HG03354 (cell line): ENCODE results near the gene TMCO4.
"Not testable (repeated sequence)": the region's sequence is repeated elsewhere in the genome, so short reads cannot be mapped to it uniquely, and the experiment has no call there.

Source experiments
- ATAC-seq: cut with Tn5 transposase; IDR thresholded peaks from one replicate; pipeline ENCODE4 v1.9.1; 2021; ENCODE audit warnings: mild to moderate bottlenecking; ENCODE audit not compliant: unreplicated experiment, poor library complexity, severe bottlenecking

The TMCO4 gene

DNA sequence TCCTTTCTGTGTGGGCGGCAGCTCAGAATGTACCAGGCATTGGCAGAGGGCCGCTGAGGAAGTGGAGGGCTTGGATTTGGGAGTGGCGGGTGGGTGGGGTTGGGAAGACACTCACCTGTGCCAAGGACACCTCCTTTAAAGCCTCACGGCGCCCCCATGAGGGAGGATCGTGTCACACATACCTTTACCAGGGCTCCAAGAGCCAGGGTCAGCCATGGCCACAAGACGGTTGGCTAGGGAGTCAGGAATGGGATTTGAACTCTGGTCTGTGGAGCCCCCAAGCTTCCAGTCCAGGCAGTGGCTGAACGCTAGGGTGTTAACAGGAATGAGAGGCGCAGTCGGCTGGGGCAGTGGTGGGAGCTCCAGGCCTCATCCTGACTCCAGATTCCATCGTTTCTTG is 151.0 kb downstream of the TMCO4 start:
- no peak for ATAC-seq

DNA sequence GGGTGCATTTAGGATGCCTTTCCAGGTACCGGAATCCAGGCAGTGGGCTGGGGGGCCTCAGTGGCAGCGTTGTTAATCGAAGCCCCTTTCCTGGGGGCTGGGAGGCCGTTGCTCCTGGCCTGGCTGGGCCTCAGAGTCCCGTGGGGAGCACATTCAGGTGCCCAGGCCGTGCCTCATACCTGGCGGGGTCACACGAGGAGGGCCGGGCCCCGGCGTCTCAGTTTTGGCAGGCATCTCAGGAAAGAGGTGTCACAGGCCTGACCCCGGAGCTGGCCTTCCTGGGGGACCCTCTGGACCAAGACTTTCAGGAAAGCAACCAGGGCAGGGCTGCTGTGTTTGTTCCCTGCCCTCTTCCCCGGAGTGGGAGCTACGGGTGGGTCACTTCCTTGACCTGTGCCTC is 151.5 kb downstream of the TMCO4 start:
- no peak for ATAC-seq

DNA sequence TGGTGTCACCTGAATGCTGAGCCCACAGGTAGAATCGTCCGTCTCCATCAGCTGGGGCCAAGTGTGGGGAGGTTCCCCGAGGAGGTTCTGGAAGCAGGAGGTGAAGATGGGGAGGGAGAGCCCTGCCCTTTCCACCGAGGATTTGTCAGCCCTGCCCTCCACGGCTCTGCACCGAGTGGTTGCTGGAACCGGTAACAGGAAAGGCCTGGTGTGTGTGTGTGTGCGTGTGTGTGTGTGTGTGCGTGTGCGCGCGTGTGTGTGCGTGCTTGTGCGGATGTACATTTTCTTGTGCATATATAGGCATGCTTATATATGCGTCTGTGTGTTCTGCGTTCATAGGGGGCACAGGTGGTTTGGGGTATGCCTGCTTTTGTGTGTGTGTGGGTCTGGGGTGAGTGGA is 152.1 kb downstream of the TMCO4 start:
- ATAC-seq: no peak

DNA sequence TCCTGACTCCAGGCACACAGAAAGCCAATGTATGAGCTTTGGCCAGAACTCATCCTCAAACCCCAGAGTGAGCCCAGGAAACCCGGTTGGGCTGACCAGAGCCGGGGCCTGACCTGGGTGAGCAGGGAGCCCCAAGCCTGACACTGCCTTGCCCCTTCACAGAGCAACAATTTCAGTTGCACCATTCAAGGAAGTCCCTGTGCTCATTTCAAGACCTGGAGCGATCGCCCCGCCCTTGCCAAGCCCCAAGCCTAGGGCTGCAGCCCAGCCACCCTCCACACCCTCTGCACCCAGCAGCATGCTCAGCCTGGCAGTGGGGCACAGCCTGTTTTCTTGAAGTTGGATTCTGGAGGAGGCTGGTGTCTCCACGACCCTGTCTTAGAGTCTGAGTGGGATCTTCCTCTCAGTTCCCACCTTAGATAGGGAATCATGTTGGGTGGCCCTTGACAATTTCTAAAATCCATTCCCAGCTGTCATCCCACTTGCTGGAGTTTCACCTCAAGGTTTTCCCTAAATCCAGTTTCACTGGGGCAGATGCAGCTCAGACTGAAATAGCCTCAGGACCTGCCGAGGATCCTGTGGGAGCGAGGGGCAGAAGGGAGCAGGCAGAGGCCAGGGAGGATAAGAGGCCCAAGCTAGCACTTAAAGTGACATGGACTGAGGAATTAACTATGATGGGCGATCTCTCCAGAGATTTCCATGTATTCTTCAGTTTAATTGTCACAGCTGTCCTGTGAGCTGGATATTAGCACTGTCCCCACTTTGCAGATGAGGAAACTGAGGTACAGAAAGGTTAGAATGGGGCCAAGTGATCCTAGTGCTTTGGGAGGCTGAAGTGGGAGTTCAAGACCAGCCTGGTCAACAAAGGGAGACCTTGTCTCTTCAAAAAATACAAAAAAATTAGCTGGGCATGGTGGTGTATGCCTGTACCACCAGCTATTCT is 153.1 kb downstream of the TMCO4 start:
- no peak for ATAC-seq

DNA sequence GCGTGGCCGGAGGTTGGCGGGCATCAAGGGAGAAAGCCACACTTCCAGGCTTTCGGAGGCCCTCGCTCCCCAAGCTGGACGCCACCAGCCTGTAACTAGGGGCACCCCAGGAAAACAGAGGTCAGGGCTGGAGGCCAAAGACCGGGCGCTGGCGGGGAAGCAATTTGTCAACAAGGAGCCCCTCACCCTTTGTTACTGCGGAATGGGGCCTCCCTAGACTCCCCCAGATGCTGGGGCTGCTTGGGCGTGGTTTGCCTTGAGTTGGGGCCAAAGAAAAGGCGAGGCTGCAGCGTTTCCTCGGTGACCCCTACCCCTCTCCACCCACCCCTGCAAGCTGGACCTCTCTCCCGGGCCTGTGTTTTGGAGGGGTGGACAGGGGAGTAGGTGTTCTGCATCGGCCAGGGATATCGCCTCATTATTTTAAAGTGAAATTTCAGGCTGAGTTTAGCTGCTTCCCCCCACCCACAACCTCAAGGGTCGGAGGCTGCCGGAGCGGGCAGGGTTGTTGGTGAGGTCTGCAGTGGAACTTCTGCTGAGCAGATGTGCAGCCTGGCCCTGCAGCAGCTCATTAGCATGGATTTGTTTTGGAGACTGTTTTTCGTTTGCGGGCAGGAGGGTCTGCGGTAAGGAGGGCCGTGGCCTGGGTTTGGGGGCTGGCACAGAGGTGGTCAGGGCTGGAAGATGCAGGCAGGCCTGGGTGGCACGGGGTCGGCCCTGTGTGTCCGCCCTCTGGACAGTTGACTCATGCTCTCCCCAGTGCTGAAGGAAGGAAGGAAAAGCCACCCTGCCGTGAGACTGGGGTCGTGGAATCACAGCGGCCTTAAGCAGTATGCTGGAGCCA is 154.1 kb downstream of the TMCO4 start:
- ATAC-seq: no peak

DNA sequence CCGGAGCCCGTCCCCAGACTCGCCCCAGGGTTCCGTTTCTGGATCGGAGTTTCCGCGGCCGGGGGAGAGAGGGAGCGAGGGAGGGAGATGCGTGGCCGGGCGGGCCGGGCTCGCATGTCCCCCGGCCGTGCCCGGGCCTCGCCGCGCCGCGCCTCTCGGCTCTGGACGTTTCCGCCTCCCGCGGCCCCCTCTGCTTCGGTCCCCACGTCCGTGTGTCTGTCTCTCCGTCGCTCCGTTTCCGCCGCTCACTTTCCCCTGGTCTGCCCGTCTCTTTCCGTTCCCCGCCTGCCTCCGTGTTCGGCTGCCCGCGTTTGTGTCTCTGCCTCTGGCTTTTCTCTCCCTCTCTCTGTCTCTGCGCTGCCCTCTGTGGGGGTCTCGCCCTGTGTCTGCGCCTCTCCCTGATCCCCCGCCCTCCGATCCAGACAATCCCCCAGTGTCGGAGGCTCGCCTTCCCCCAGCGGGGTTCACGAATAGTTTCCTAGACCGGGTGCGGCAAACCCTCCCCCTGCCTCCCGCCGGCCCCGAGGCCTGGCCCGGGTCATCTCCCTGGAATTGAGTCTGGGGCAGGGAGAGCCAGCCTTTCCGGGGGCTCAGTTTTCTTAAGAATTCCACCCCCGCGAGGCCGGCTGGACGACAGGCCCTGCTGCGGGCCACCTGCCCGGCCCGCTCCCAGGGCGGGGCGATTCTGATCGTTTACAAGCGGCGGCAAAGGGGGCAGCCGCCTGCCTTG is 154.9 kb downstream of the TMCO4 start:
- ATAC-seq: peak; percentile 52

DNA sequence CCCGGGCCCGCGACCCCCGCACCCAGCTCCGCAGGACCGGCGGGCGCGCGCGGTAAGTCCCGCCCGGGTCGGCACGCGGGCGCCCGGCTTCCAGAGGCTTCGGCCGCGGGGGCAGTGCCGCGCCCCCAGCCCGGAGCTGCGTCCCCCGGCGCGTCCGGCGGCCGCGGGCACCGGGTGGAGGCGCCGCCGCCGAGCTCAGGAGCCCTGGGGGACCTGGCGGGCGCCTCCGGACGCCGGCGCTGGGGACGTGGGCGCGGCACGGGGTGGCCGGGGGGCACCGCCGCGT is 155.4 kb downstream of the TMCO4 start:
- ATAC-seq: peak; percentile 22

DNA sequence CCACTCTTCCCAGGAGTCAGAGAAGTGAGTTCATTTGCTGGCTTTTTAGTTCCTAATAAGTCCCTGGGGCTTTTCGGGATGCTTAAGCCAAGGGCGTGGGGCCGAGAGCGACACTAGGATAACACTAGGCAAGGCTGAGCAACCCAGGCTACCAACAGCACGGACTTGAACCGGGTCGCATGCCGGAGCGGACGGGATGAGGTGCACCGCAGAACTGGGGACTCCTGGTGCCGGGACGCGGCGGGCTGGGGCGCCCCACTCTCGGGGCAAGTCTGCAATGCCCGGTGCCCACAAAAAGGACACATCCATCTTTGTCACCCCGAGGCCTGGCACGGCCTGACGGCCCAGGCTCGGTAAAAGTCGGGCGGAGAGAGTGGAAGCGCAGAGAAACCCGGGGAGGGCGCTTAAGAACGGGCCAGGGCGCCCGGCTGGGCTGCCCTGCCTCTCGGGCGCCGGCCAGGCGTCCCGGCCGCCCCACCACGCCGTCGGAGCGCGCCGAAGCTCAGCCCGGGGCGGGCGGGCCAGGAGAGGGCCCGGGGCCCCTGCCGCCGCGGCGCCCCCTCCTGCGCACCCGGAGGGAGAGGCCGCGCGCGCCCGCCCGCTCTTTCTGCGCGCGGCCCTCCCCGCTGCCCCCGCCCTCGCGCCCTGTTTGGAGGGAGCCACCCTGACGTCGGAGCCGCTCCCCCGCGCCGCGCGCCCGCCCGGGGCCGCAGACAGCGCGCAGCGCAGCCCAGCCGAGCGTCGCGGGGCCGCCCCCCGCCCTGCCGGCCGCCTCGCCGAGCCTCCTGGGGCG is 155.9 kb downstream of the TMCO4 start, which contains the start of gene NBL1:
TSS of gene NBL1 (plus strand) at position 710 of the 793 bp plus-strand sequence. CDS start 10,720 bp downstream, outside the sequence.
- ATAC-seq: peak; percentile 57

DNA sequence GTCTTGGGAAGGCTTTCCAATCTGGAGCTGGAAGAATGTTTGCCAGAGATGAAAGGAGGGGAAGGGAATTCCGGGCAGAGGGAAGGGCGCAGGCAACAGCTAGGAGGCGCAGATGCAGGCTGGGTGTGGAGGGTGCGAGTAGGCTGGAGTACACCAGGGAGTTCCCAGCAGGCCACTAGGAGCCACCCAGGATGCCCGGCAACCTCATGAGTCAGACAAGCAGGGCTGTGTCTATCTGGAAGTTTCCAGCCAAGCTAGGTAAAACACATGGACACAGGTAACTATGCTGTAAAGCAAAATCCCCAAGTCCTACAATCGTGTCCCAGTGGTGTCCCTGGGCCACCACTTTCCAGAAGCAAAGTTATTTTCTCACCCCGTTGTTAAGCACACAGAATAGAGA is 156.6 kb downstream of the TMCO4 start:
- no peak for ATAC-seq

DNA sequence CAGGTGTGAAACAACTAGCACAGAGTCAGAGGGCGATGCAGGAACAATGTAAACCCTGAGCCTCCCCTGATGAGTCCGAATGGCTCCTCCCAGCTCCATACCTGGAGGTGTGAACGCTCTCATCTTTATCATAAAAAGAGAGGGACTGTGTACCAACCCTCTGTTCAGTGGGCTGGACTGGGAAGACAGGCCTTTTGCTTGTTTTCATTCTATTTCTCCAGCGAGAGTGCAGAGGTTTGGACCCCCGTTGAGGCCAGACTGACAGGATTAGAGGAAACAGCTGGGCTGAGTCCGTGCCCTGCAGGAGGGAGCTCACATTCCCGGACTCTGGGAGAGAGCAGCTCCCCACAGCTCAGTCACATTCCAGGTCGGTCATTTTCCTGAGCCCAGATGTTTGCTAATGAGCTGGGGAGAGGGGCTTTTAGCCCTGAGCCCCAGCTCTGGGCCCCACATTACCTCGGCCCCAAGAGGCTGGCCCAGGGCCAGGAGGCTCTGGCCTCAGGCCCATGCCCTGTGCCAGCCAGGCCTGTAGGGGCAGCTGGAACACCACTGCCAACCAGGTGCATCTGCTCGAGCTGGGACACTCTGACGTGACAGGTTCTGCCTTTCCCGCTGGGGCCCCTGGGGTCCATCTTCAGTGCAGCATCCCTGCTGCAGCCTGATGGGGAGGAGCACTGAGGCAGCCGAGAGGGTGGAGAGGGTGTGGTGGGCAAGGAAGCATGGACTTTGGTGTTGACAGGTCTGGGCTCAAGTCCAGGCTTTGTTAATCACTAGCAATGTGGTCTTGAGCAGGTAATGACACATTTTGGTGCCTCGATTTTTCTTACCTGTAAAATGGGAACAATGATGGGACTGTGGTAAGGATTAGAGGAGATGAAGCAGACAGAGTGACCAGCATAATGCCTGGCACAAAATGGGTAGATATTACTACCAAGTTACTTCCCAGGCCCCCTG is 159.1 kb downstream of the TMCO4 start:
- no peak for ATAC-seq

DNA sequence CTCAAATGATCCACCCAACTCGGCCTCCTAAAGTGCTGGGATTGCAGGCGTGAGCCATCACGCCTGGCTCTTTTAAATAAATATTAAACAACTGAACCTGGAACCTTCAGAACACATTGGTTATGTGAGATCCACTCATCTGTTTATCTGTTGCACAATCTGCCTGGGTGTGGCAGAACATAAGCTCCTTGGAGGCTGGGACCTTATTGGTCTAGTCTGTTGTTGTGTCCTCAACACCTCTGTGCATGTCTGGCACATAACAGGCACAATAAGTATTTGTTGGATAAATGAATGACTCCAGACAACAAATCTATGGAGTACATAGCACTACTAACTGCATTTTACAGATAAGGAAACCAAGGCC is 159.7 kb downstream of the TMCO4 start:
- ATAC-seq: no peak

DNA sequence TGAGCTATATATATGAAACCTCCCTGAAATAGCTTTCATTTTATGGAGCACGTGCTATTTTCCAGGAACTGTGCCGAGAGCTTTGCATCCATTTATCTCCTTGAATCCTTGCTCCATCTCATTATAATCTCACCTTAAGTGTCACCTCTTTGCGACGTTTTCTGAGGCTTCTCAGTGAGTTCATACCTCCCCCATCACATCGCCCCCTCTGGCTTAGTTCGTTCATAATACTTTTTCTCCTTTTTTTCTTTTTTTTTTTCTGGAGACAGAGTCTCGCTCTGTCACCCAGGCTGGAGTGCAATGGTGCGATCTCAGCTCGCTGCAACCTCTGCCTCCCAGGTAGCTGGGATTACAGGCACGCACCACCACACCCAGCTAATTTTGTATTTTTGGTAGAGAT is 160.5 kb downstream of the TMCO4 start:
- not testable (repeated sequence) for ATAC-seq

DNA sequence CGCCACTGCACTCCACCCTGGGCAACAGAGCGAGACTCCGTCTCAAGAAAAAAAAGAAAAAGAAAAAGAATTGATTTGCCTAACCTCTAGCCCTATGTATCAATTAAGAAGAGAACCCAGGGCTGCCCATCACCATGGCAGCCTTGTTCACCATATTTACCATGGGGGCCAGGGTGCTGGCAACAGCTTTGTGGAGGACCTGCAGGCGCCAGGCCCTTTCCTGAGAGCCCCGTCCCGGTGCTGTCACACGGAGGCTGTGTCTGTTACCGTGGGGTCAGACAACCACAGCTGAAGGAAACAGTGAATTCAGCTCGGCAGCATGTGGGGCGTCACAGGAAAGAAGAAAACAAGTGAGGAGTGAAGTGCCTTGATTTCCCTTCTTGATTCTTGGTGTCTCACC is 162.1 kb downstream of the TMCO4 start:
- no peak for ATAC-seq

DNA sequence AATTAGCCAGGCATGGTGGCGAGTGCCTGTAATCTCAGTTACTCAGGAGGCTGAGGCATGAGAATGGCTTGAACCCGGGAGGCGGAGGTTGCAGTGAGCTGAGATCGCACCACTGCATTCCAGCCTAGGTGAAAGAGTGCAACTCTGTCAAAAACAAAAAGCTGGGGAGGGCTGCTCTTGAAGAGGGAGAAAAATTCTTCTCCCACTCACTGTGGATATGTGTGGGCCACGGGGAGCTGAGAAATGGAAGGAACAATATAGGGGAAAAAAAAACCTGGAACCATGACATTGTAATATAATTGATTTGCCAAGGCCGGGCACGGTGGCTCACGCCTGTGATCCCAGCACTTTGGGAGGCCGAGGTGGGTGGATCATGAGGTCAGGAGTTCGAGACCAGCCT is 163.0 kb downstream of the TMCO4 start:
- ATAC-seq: not testable (repeated sequence)

DNA sequence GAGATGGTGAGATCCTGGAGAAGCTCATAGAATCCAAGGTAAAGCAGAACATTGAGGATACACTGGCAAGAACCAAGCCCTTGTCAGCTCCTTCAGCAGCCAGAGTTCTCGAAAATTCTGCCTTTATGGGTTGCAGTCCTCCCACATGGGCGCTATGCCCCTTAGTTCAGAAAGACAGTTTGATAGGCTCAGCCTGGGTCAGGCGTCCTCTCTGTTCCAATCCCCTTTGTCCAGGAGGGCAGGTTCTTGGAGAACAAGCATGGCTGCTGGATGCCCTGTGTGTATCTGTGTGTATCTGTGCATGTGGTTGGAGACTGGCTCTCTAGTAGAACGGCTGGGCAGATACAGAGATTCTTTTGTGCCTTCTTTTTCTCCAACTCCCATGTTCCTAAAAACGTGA is 163.7 kb downstream of the TMCO4 start:
- no peak for ATAC-seq

DNA sequence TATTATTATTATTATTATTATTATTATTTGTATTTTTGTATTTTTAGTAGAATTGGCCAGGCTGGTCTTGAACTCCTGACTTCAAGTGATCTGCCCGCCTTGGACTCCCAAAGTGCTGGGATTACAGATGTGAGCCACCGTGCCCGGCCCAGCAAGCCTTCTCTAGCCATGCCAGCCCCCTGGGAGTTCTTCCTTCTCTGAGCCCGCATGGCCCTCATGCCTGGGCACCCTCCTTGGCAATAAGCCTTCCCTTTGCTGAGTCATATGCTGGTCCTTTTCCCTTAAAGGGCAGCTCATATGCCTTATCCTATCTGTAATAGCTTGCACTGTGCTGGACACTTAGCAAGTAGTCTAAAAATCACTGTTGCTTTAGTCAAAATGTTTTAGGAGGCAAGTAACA is 164.1 kb downstream of the TMCO4 start:
- no peak for ATAC-seq

DNA sequence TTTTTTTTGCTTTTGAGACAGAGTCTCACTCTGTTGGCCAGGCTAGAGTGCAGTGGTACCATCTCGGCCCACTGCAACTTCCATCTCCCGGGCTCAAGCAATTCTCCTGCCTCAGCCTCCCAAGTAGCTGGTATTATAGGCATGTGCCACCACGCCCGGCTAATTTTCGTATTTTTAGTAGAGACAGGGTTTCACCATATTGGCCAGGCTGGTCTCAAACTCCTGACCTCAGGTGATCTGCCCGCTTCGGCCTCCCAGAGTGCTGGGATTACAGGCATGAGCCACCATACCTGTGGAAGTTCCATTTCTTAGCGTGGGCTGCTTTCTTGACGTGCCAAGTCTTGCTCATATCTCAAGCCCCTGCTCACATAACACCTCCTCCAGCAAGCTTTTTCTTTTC is 164.7 kb downstream of the TMCO4 start:
- not testable (repeated sequence) for ATAC-seq

DNA sequence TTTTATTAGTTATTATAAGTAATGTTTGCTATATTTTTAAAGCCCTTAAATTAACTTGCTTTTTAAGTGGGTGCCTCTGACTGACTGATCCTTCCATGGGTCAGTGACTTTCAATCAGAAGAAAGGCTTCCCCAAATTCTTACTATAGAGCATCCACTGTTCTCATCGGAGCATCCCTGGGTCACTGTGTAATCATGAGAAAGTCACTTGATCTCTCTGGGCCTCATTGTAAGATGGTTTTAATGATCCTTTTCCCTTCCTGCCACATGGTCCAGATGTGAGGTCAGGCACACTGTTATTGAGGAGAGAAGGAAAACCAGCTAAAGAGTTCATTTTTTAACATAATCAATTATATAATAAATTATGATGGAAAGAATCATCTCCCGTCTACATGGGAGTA is 166.6 kb downstream of the TMCO4 start:
- no peak for ATAC-seq
